GM18499 (cell line): ENCODE data around the gene PREX1.
"Not testable (repeated sequence)": the region's sequence is repeated elsewhere in the genome, so short reads cannot be mapped to it uniquely, and the experiment has no call there.

Experiments
- ATAC-seq: cut with Tn5 transposase; IDR thresholded peaks from one replicate; pipeline ENCODE4 v1.9.1; 2021; ENCODE audit warnings: moderate number of reproducible peaks; ENCODE audit not compliant: insufficient read depth, unreplicated experiment

The PREX1 gene

GRCh38 chr20:48763216-48763914 is 64.4 kb downstream of the PREX1 start:
- ATAC-seq, result no peak

GRCh38 chr20:48761874-48762273 is 65.9 kb downstream of the PREX1 start:
- no peak for ATAC-seq

DNA sequence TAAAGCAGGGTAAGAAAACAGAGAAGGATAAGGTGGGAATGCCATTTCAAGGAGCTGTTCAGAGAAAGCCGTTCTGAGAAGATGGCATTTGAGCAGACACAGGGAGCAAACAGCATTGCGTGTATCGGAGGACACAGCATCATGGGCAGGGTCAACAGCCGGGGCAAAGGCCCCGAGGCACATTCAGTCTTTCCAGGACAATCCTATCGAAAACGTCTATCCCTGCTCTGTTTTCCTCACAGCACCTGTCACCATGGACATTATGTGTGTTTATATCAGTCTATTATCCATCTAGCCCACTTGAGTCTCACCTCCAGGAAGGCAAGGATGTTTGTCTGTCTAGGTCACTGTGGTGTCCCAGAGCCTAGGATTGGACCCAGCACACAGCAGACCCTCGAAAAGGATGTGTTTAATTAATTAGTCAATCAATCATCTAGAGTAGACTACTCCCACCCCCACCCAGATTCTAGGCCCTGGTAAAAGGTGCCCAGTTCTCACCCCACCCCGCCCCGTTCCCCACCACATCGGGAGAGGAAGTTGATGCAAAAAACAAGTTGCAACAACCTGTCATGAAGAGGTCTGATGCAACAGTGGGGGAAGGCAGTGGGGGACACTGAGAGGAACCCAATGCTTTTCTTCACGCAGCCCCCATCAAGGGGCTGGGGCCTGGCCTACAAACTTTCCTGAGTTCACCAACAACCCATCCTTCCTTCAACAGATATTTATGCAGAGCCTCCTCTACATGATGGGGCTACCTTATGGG is 66.6 kb downstream of the PREX1 start:
- no peak for ATAC-seq

GRCh38 chr20:48760403-48760983 is 67.3 kb downstream of the PREX1 start:
- no peak for ATAC-seq

DNA sequence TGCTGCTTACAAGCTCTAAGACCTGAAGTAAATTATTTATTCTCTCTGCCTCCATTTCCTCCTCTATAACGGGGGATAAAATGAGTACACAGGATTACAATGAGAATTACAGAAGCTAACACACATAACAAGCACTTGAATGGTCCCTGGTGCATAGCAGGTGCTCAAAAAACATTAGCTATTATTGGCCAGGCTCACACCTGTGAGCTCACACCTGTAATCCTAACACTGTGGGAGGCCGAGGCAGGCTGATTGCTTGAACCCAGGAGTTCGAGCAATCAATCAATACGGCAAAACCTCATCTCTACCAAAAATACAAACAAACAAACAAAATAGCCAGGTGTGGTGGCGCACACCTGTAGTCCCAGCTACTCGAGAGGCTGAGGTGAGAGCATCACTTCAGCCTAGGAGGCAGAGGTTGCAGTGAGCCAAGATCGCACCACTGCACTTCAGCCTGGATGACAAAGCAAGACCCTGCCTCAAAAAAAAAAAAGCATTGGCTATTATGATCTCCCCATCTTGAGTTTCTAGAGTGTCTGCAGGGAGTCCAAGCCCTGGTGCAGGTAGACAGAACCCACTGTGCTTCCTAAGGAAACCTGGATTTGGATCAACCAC is 68.1 kb downstream of the PREX1 start:
- no peak for ATAC-seq

- ATAC-seq, result no peak
Observed at GRCh38 chr20:48758206-48758820, 69.5 kb downstream of the PREX1 start.

- not testable (repeated sequence) for ATAC-seq
Observed at GRCh38 chr20:48756774-48757173, 71.0 kb downstream of the PREX1 start.

GRCh38 chr20:48754292-48754691 is 73.5 kb downstream of the PREX1 start:
- no peak for ATAC-seq

DNA sequence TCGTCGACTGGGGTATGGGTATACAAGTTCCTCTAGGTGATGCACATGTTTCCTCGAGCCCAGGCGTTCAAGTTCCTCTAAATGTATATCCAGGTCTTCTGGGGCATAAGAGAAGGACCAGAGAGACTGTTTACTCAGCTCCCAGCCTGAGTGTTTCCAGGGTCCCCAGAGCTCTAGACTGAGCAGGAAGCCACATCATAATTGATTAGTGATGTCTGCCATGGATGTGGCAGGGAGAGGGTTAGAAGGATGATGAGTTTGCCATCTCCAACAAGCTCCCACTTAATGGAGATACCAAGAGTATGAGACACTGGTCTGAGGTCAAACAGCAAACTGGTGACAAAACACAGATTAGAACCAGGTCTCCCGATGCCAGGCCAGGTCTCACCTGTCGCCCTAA is 74.8 kb downstream of the PREX1 start:
- ATAC-seq, result no peak

- no peak for ATAC-seq
Observed at GRCh38 chr20:48751871-48752270, 75.9 kb downstream of the PREX1 start.

GRCh38 chr20:48750941-48751635 is 76.7 kb downstream of the PREX1 start:
- ATAC-seq, result no peak

- ATAC-seq, result no peak
Observed at GRCh38 chr20:48750376-48750775, 77.4 kb downstream of the PREX1 start.

GRCh38 chr20:48749437-48749836 is 78.4 kb downstream of the PREX1 start:
- no peak for ATAC-seq

DNA sequence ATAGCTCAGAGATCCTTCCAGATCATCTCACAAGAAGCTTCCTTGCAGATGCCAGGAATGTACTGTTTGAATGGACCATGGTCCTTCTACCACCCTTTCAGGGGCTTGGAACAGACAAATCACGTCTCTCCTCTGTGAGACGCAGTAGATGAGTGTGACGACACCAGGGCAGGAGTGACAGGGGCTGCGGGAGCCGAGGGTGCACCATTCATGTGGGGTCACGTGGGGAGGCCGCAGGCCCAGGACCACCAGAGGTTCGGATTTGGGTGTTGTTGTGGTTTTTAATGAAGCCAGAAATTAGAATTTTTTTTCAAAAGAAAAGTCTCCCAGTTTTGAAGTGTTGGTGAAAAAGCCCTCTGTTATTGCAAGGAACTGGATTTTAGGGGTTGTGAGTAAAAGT is 79.2 kb downstream of the PREX1 start:
- ATAC-seq, result no peak

DNA sequence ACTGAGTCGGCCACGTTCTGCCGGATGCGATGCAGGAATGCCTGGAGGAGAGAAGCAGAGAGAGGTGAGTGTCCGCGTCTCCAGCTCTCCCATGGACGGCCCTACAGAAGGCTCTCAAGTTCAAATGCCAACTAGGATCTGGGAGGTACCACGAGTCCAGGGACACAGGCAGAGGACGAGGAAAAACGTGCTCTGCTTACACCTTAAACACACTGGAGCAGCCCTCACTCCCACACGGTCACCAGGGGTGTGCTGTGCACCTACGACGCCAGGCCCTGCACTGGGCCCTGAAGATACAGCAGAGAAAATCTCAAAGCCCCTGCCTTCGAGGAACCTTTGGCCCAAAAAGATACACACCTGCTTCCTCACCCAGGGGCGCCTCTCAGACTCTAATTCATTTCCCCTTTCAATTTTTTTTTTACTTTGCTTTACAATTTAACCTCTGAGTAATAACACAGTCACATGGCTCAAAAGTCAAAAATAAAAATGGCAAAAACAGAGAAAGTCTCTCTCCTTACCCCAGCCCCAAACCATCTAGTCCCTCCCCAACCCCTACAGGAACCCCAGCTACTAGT is 79.9 kb downstream of the PREX1 start:
- ATAC-seq, result no peak

GRCh38 chr20:48745330-48745729 is 82.5 kb downstream of the PREX1 start:
- no peak for ATAC-seq

DNA sequence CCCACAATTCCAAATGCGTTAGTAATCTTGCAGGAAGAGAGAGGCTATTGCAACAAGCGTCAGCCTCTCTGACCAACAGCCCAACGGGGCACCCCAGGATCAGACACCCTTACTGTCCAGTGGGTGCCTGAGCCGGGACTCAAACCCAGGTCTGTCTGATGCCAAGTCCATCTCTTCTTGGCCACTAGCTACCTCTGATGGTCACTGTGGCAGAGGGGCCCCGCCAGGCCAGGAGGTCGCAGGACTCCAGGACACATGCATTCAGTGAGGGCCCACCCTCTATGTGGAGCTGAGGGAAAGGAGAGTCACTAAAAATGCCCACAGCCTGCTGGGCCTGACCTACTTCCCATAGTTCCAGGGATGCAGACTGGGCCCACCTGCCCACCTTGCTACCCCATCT is 83.3 kb downstream of the PREX1 start:
- no peak for ATAC-seq

GRCh38 chr20:48743807-48744206 is 84.0 kb downstream of the PREX1 start:
- ATAC-seq, result no peak

DNA sequence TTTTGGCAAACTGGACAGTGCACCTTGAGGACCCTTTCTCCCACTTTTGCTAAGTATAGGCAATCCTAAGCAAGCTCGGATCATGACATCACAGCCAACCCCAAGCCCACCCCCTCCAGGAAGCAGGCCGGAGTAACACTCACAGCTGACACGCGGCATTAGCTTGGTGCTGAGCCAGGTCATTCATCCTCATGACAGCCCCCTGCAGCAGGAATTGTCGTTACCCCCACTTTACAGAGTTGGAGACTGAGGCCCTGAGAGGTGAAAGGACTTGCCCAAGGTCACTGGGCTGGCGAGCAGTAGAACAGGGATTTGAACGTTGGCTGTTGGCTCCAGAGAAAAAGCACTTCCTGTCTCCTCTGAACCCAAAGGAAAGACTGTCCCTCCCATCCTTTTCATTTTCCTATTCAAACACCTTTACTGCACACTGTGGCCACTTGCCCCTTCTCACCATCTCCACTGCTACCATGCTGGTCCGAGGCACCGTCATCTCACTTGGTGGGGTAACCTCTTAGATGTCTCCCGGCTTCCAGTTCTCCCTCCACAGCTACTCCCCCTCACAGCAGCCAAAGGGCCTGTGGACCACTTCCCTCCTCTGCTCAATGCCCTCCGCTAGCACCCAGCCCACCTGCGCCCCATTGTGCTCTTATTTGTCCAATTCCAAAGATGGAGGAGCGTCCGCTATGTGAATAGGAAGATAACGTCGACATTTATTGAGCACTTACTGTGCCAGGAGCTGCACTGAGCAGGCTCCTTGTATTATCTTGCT is 84.7 kb downstream of the PREX1 start:
- no peak for ATAC-seq
